GM12892 (cell line): Measurements from ENCODE around the gene PHF10.

ENCODE experiments used
- POLR2A ChIP-seq: IDR thresholded peaks from 2 replicates; pipeline ENCODE4 v1.6.1; 2011; ENCODE audit warnings: low read depth, low read length, control low read depth
- POLR2AphosphoS5 ChIP-seq: IDR thresholded peaks from 2 replicates; pipeline ENCODE4 v1.6.1; 2011; ENCODE audit warnings: low read depth, low read length, control low read depth
- TAF1 ChIP-seq: IDR thresholded peaks from 2 replicates; pipeline ENCODE4 v1.6.1; 2011; ENCODE audit warnings: low read depth, mild to moderate bottlenecking, control low read depth, low read length, borderline replicate concordance

DNA sequence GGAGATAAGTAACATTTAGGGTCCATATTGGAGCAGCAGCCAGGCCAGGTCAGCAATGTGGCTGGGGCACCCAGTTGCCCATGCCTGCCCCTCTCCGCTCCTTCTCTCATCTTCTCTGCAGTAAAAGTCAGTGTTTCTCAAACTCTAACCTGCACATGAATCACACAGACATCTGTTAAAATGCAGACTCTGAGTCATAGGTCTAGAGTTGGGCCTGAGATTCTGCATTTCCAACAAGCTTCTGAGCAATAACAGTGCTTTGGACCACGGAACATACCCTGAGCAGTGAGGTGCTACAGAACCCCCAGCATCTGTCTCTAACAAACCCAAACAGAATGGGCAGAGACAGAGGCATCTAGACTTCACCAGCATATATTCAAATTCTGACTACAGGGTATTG, 10.1 kb downstream of the PHF10 start:
- TF ChIP-seq TAF1 (no peak), POLR2AphosphoS5 (no peak), POLR2A (no peak)
